ENCODE results near the gene ENOX1. TPM values are rescaled to one million over a fixed set of nuclear protein-coding genes. Genes with fewer than 3 reads are reported as not detected.

The ENOX1 gene
- total RNA-seq, 1 experiment from 2014 or later = 0.35 TPM

GRCh38 chr13:43579321-43579720 is 207.5 kb downstream of the ENOX1 start:
- DNase-seq = no peak
- H3K27me3 ChIP-seq (ENCODE audit: insufficient read depth, low read depth) = no peaks in the 10 kb centered on the region
- H3F3A ChIP-seq (ENCODE audit: insufficient read depth, low read depth) = no peaks in the 10 kb centered on the region
- no peak overlapping the region for H3K4me3 ChIP-seq
- H3K79me2 ChIP-seq (ENCODE audit: low read depth) = no peaks in the 10 kb centered on the region
- ChIA-PET CTCF (no interaction called here), POLR2A (ENCODE audit: unreplicated experiment) (no interaction called here)
- no peaks in the 10 kb centered on the region for H3K9me3 ChIP-seq (ENCODE audit: insufficient read depth, low read depth)
- no TSS peak for BruUV-seq (replicated peaks)
- H2AFZ ChIP-seq = no peak overlapping the region
- no peaks in the 10 kb centered on the region for H3K36me3 ChIP-seq (ENCODE audit: low read depth)
- H3K27ac ChIP-seq = no peak overlapping the region
- no peaks in the 10 kb centered on the region for H3K4me1 ChIP-seq (replicated peaks; ENCODE audit: insufficient read depth)
- no peaks in the 10 kb centered on the region for H3K9me2 ChIP-seq (ENCODE audit: insufficient read depth)
- TF ChIP-seq EZH2 (IDR thresholded peaks at IDR 0.05; ENCODE audit: low read depth) (no peak), CTCF (conservative IDR thresholded peaks at IDR 0.05) (no peak)
- intact Hi-C loops (cut with micrococcal nuclease; ENCODE audit: unreplicated experiment) = loop anchor here (10.0 kb wide), 1 partner anchor 205 kb away; the partner anchor contains the start of gene ENOX1
- H3K4me2 ChIP-seq = no peak overlapping the region
- no peaks in the 10 kb centered on the region for H4K20me1 ChIP-seq (ENCODE audit: insufficient read depth)

- POLR2A ChIA-PET (ENCODE audit: unreplicated experiment) = no interaction called here
- no peaks in the 10 kb centered on the region for H3K79me2 ChIP-seq (ENCODE audit: low read depth)
- intact Hi-C loops (cut with micrococcal nuclease; ENCODE audit: unreplicated experiment) = loop anchor here (10.0 kb wide), 1 partner anchor 210 kb away; the partner anchor contains the start of gene ENOX1
- TF ChIP-seq CTCF (conservative IDR thresholded peaks at IDR 0.05) (no peak), EZH2 (IDR thresholded peaks at IDR 0.05; ENCODE audit: low read depth) (no peak)
- no peaks in the 10 kb centered on the region for H4K20me1 ChIP-seq (ENCODE audit: insufficient read depth)
- no peaks in the 10 kb centered on the region for H3K9me2 ChIP-seq (ENCODE audit: insufficient read depth)
- H3K36me3 ChIP-seq (ENCODE audit: low read depth) = no peaks in the 10 kb centered on the region
- CTCF ChIA-PET = no interaction called here
- H3K27me3 ChIP-seq (ENCODE audit: insufficient read depth, low read depth) = no peaks in the 10 kb centered on the region
- DNase-seq = no peak
- no peak overlapping the region for H2AFZ ChIP-seq
- no peaks in the 10 kb centered on the region for H3F3A ChIP-seq (ENCODE audit: insufficient read depth, low read depth)
- no peaks in the 10 kb centered on the region for H3K4me1 ChIP-seq (replicated peaks; ENCODE audit: insufficient read depth)
- H3K9me3 ChIP-seq (ENCODE audit: insufficient read depth, low read depth) = no peaks in the 10 kb centered on the region
- no peak overlapping the region for H3K27ac ChIP-seq
- no TSS peak for BruUV-seq (replicated peaks)
- H3K4me2 ChIP-seq = no peak overlapping the region
- H3K4me3 ChIP-seq = no peak overlapping the region
Measured at GRCh38 chr13:43574605-43575004, 212.2 kb downstream of the ENOX1 start.

- BruUV-seq (replicated peaks) = no TSS peak
Measured at GRCh38 chr13:43573802-43574514, 212.8 kb downstream of the ENOX1 start.

More at GRCh38 chr13:43573802-43574514, 212.8 kb downstream of the ENOX1 start:
- CTCF ChIA-PET = no interaction called here
- TF ChIP-seq EZH2 (IDR thresholded peaks at IDR 0.05; ENCODE audit: low read depth) (no peak), CTCF (conservative IDR thresholded peaks at IDR 0.05) (no peak)
- H3K4me3 ChIP-seq = no peak overlapping the region
- no peaks in the 10 kb centered on the region for H3F3A ChIP-seq (ENCODE audit: insufficient read depth, low read depth)
- POLR2A ChIA-PET (ENCODE audit: unreplicated experiment) = interaction anchor here (0.7 kb wide), 1 partner anchor 424 kb away, joined by 6 read pairs; no protein-coding TSS in a partner anchor
- H3K4me1 ChIP-seq (replicated peaks; ENCODE audit: insufficient read depth) = no peaks in the 10 kb centered on the region
- no peak for DNase-seq
- no peaks in the 10 kb centered on the region for H4K20me1 ChIP-seq (ENCODE audit: insufficient read depth)
- H3K27ac ChIP-seq = no peak overlapping the region
- no peak overlapping the region for H3K4me2 ChIP-seq
- no peaks in the 10 kb centered on the region for H3K36me3 ChIP-seq (ENCODE audit: low read depth)
- H3K9me2 ChIP-seq (ENCODE audit: insufficient read depth) = no peaks in the 10 kb centered on the region
- no peaks in the 10 kb centered on the region for H3K27me3 ChIP-seq (ENCODE audit: insufficient read depth, low read depth)
- intact Hi-C loops (cut with micrococcal nuclease; ENCODE audit: unreplicated experiment) = loop anchor here (10.0 kb wide), 1 partner anchor 211 kb away; the partner anchor contains the start of gene ENOX1
- H3K79me2 ChIP-seq (ENCODE audit: low read depth) = no peaks in the 10 kb centered on the region
- H2AFZ ChIP-seq = no peak overlapping the region
- H3K9me3 ChIP-seq (ENCODE audit: insufficient read depth, low read depth) = no peaks in the 10 kb centered on the region
